ENCODE measurements around the gene MLKL. TPM values are rescaled to one million over a fixed set of nuclear protein-coding genes. Genes with fewer than 3 reads are reported as not detected.

MLKL gene
- total and polyA plus RNA-seq, 2 of the 13 experiments (the other 11 are each of a cell fraction or from before 2014, with no cell fraction given): 6.4 to 10.7 TPM

GRCh38 chr16:74735162-74735452 lies 34.4 kb upstream of the MLKL start:
- ChIA-PET CTCF (ENCODE audit: low intra/inter-chr PET ratio, low total read pairs) (no interaction called here), POLR2A (no interaction called here)
- FAIRE-seq (no peak), ATAC-seq (peak; percentile 37), DNase-seq (ENCODE audit: low spot score) (no peak)
- no peaks in the 10 kb centered on the region for H3K9me3 ChIP-seq (ENCODE audit: low read length)
- H3K4me2 ChIP-seq (ENCODE audit: low read depth, low read length): peak overlapping the region; percentile 82
- H3K36me3 ChIP-seq (replicated peaks in 1 of 2; ENCODE audit: control insufficient read depth in 1 of 2, insufficient read depth in 2 of 2, low read length in 2 of 2): no peaks in the 10 kb centered on the region
- no peak overlapping the region for H3K27ac ChIP-seq (ENCODE audit: extremely low read length, insufficient read depth, low read length)
- H3K27me3 ChIP-seq (ENCODE audit: control insufficient read depth in 1 of 2, insufficient read depth in 2 of 2, low read length in 2 of 2): peaks cover 14 to 62% of the 10 kb centered on the region in 2 experiments
- H3K79me2 ChIP-seq (ENCODE audit: insufficient read depth, low read length): no peaks in the 10 kb centered on the region
- WGBS (ENCODE audit: low lambda C conversion rate): 25% methylated on average over 6 of the region's 10 CpGs
- no TSS peak for BruUV-seq (replicated peaks)
- H2AFZ ChIP-seq (ENCODE audit: low read length): no peak overlapping the region
- peaks cover 63% of the 10 kb centered on the region for H3K4me1 ChIP-seq (ENCODE audit: insufficient read depth, low read length)
- H4K20me1 ChIP-seq (ENCODE audit: insufficient read depth, low read length): no peaks in the 10 kb centered on the region
- peak overlapping the region; percentile 35; the same call in 1 of the 2 replicates for H3K9ac ChIP-seq (ENCODE audit: insufficient read depth, low read depth, low read length)
- intact Hi-C loops (cut with micrococcal nuclease; ENCODE audit: unreplicated experiment) (no loop called here), in situ Hi-C loops (cut with HindIII; ENCODE audit: extremely low pct_ligation_motif_present, low pct_unique_long_range_greater_than_20kb) (no loop called here)
- H3K4me3 ChIP-seq (replicated peaks in 1 of 3; ENCODE audit: insufficient read depth in 1 of 3, low read depth in 2 of 3, low read length in 3 of 3): peak overlapping the region; percentile 9 to 66 (median 35); a peak in 4 of 6 replicates
- TF ChIP-seq ZNF460 (CRISPR knock-in tag; IDR thresholded peaks at IDR 0.05; ENCODE audit: borderline replicate concordance) (no peak), GABPB1 (CRISPR knock-in tag; IDR thresholded peaks at IDR 0.05) (peak; percentile 29; the same call in 1 of the 2 replicates), POLR2AphosphoS2 (IDR thresholded peaks at IDR 0.05; ENCODE audit: low read depth, low read length) (no peak), ZNF24 (IDR thresholded peaks at IDR 0.05) (no peak), PATZ1 (CRISPR knock-in tag; IDR thresholded peaks at IDR 0.05) (peak; percentile 21; the same call in 1 of the 2 replicates), SIX4 (CRISPR knock-in tag; IDR thresholded peaks at IDR 0.05) (no peak), ZNF292 (CRISPR knock-in tag; IDR thresholded peaks at IDR 0.05; ENCODE audit: borderline replicate concordance, low read depth) (0 out of 2 replicates have a peak, but pooled peaks have one; percentile 31), ZNF687 (CRISPR knock-in tag; IDR thresholded peaks at IDR 0.05) (peak; percentile 41; the same call in 1 of the 2 replicates), PRMT3 (CRISPR knock-in tag; IDR thresholded peaks at IDR 0.05; ENCODE audit: borderline replicate concordance, low read depth) (no peak), RARA (CRISPR knock-in tag; IDR thresholded peaks at IDR 0.05) (no peak), ZMAT3 (CRISPR knock-in tag; conservative IDR thresholded peaks at IDR 0.05) (no peak), ELF1 (CRISPR knock-in tag; IDR thresholded peaks at IDR 0.05) (no peak), ZNF629 (CRISPR knock-in tag; conservative IDR thresholded peaks at IDR 0.05) (no peak), ZFX (CRISPR knock-in tag; IDR thresholded peaks at IDR 0.05; ENCODE audit: low read depth) (no peak), DMTF1 (CRISPR knock-in tag; IDR thresholded peaks at IDR 0.05) (no peak), HNRNPLL (IDR thresholded peaks at IDR 0.05; ENCODE audit: low read depth, low read length, poor library complexity, severe bottlenecking) (peak; percentile 13), XRCC5 (optimal IDR thresholded peaks at IDR 0.05; ENCODE audit: low read length) (peak; percentile 16), ZFP36L1 (CRISPR knock-in tag; IDR thresholded peaks at IDR 0.05) (no peak)

Data from HepG2 (cell line).